Activated T-cell treated with anti-CD3 and anti-CD28 coated beads for 1 hour (primary cell): ENCODE measurements around the gene IMPDH1.

Experiments used
- DNase-seq: peaks from one replicate; pipeline ENCODE4 v3.0.0-alpha.2; 2020; ENCODE audit warnings: low read depth

IMPDH1 gene

DNA sequence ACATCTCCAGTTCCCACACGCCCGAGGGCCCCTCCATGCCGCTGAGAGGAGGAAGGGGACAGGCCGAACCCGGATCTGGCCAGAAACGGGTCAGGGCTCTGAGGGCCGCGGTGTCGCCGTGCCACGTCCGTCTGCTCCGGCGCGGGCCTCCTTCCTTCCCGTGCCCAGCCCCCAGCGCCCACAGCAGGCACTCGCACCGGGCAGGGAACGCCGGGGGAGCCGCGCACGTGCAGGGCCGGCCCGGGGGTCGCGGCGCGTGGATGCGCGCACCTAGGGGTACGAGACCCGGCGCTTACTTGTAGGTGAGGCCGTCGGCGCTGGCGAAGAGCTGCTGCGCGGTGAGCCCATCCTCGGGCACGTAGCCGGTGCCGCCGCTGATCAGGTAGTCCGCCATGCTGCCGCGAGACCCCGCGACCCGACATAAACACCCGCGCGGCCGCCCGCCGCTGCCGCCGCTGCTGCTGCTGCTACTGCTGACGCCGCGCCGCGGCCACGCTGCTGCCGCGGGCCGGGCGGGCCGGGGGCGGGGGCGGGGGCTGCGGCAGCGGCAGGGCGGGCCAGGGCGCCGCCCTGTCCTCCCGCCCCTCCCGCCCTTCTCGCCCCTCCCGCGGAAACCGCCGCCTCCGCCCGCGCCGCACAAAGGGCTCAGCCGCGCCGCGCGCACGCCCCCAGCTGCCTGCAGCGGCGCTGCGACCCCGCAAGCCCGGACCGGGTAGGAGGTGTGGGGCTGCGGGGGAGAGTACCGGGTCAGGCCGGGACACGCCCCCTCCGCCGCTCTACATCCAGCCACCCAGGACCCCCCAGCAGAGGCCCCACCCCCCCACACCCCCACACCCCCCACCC lies 4.1 kb downstream of the IMPDH1 start:
- DNase-seq: peak; percentile 43

GRCh38 chr7:128404886-128405470 lies 4.8 kb downstream of the IMPDH1 start:
- no peak for DNase-seq

DNA sequence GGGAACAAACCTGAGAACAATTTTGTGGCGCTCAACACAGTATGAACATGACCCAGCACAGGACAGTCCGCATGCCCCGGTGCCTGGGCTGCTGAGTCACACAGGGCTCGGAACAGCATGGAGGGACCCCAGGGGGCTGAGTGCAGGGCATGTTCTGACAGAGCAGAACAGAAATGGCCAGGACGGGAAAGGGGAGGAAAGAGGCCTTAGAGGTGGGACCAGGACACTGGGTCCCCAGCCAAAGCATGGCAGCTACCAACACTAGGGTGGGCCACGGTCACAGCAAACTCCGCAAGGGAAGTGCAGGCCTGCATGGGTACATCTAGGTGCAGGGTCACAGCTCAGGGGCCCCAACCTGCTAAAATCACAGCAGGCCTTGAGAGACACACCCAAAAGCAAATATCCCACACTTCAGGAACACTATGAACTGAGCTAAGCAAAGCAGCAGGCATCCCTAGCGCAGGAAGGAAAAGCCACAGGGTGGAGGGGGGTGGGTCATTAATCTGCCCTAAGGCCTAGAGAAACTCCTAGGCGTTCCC lies 5.6 kb downstream of the IMPDH1 start:
- no peak for DNase-seq

- DNase-seq: no peak
Observed at GRCh38 chr7:128403676-128404075, 6.1 kb downstream of the IMPDH1 start.

DNA sequence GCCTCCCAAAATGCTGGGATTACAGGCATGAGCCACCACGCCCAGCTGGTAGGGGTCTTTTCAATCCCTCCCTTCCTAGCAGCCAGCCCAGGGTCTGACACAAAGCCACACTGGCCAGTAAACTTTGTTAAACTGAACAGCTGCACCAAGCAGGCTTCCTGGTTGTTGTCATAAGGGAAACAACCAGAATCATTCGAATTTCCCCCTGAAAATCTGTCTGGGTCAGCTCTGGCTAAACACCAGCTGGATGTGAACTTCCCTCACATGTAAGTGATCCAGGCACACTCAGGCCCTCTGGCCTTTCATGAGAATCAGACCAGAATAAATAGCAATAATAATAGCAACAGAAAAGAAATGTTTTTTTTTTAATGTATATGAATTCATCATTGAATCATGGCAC lies 7.4 kb downstream of the IMPDH1 start:
- no peak for DNase-seq

DNA sequence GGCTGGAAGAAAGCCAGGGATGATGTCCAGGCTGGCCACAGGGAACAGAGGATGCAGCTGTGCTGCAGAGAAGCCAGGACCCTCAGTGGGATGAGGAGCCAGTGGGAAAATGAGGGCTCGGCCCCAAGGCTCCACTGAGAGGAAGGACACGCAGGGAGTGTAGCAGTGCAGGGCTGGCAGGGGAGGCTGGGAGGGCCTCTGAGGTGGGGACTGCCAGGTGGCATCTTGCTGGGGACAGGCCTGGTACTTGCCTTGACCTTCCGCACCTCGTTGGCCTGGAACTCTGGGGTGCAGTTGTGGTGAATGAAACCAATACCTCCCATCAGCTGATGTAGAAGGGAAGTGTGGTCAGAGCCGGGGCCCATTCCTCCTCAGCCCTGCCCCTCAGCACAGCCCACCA lies 9.2 kb downstream of the IMPDH1 start:
- DNase-seq: no peak

- no peak for DNase-seq
Observed at GRCh38 chr7:128399991-128400390, 9.8 kb downstream of the IMPDH1 start.

- no peak for DNase-seq
Observed at GRCh38 chr7:128398841-128399135, 11.0 kb downstream of the IMPDH1 start.

- no peak for DNase-seq
Observed at GRCh38 chr7:128398016-128398840, 11.6 kb downstream of the IMPDH1 start.

GRCh38 chr7:128396357-128396756 lies 13.4 kb downstream of the IMPDH1 start:
- DNase-seq: no peak

DNA sequence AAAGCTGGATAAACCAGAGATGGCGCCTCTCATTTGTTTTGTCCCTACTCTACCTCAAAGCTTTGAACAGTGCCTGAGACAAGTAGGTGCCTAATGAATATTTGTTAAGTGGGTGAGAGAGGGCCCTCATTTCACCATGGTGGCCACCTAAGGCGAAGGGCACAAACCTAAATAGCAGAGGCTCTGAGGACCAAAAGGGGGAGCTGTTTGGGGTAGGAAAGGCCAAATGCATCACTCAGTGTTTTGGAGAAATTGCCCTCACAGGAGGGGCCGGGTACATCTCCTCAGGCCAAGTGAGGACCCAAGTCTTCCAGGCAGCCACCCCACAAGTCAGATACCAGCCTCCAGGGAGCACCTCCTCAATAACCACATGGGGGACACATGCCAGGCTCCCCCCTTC lies 14.0 kb downstream of the IMPDH1 start:
- DNase-seq: no peak

GRCh38 chr7:128394904-128395496 lies 14.8 kb downstream of the IMPDH1 start:
- DNase-seq: no peak

- no peak for DNase-seq
Observed at GRCh38 chr7:128393526-128394330, 16.1 kb downstream of the IMPDH1 start.

- no peak for DNase-seq
Observed at GRCh38 chr7:128392446-128393327, 17.1 kb downstream of the IMPDH1 start.

- no peak for DNase-seq
Observed at GRCh38 chr7:128391805-128392204, 18.0 kb downstream of the IMPDH1 start.

DNA sequence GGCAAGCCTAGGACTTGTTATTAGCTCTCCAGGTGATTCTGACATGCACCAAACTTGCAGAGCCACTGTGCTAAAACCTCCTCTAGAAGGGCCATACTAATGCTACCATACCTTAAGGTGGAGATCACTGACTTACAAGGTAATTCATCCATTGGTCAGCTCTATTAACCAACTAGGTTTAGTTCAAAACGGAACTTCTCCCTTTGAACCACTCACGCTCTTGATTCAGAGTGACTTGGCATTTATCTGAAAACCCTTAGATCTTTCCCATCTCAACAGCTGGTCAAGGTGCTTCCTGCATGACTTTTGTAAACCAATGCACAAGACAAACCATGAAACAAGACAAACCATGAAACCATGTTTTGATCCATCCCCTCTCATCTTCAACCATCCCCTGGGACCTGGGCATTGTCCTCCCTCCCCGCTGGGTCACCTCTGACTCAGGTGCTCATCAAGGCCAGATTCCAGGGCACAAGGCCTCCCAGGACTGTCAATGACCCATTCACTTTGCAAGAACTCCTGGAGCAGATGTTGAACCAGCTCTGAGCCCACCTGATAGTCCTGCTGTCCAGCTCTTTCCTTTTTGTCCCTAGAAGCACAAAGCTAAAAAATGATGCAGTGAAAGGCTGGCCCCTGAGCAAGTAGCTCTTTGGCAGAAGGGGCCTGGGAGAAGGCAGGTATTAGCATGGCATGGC lies 18.8 kb downstream of the IMPDH1 start:
- DNase-seq: no peak

- DNase-seq: no peak
Observed at GRCh38 chr7:128389618-128390329, 20.0 kb downstream of the IMPDH1 start.

DNA sequence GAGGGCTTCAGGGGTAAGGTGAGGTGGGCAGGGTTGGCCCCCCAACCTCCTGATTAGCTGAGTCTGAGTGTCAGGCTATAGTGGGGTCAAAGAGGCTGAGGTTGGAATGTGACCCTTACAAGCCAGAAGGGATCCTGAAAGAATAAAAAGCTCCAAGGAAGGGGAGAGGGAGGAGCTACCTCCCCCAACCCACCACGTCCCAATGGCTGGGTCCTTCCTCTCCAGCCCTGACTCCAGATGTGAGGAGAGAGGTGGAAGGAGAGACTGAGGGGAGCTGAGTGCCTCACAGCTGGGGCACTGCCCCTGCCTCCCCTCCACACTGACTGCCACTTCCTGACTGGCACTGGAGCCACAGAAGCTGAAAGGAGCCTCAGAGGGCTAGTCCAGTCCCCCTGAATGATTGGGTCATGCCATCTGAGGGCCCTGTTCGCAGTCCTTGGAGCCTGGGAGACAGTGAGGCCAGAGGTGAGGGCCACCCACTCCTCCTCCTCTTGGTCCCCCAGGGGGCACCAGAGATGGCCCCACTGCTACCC lies 20.6 kb downstream of the IMPDH1 start:
- no peak for DNase-seq

GRCh38 chr7:128388145-128388485 lies 21.7 kb downstream of the IMPDH1 start:
- no peak for DNase-seq
